HG03196 (cell line): ENCODE data around the gene SPEN.
"Not testable (repeated sequence)": the region's sequence is repeated elsewhere in the genome, so short reads cannot be mapped to it uniquely, and the experiment has no call there.

Source experiments
- ATAC-seq: cut with Tn5 transposase; IDR thresholded peaks from one replicate; pipeline ENCODE4 v1.9.1; 2021; ENCODE audit not compliant: unreplicated experiment

Gene SPEN

DNA sequence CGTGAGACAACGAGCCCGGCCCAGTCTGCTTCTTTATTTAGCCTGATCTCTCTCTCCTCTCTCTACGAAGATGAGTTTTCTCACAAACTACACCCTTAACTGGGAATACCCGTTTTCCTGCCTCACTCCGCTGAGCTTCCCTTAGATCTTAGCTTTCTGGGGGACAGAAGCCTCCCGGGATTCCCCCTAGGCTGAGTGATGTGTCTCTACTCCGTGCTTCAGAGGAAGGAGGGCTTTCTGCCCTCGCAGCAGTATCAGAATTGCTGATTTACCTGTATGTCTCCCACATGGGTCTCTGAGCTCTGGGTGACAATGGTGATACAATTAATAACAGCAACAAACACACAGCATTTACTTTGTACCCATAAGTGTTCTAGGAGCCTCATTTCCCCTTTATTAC is 127.3 kb downstream of the SPEN start:
- ATAC-seq: peak; percentile 36

DNA sequence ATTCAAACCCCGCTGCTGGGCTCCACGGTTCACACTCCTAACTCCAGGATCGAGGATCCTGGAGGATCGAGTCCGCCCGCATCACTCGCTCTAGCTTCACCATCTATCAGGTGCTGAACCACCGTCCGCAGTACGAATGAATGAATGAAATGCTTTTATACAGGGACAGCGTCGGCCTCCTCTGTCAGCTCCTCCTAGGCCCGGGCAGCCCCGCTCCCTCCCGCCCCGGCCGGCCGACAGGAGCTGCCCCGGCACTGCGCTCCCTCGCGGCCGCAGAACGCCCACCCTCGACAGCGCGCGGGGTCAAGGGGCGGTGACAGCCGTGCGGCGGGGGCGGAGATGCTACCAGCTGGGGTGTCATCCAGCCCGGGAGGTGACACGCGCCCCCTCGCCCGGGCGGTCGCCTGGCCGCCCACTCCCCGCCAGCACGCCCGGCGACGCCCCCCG is 127.9 kb downstream of the SPEN start:
- peak; percentile 52 for ATAC-seq

DNA sequence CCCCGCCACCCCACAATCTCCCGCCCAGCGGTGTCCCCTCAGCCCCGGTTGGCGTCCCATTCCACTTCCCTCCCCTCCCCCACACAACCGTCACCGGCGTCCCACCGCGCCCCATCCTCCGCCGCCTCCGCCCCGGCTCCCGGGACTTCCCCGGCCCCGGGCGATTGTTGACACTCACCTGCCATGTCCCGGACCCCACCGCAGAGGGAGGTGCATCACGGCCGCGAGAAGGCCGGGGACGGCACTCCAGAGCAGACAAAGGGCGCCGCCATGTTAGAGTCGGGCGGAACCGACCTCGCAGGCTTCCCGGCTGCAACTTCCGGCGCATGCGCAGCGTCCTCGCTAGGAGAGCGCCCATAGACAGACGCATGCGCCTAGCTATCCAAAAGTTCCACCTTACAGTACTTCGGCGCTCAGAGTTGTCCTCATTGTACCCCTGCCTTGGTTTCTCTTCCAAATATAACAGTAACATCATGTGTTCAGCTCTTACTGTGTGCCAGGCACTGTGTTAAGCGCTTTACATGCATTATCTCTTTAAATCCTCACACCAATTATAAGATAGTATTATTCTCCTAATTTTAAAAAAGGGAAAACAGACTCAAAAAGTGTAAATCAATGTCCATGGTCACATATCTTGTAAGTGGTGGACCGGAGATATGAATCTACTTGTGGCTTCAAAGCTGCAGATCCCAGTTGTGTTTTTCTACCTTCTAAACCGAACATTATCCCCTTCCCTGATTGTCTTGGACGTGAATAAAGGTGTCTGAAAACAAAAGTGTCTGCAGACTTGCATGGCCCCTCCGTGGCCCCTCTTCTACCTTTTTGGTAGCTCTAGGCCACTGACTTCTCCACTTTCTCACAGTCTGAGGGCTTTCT is 128.5 kb downstream of the SPEN start, which contains the start of gene ZBTB17:
ZBTB17 (minus strand) TSS at position 297 of the 876 bp plus-strand sequence. CDS start 27,606 bp downstream, outside the sequence.
- ATAC-seq: peak; percentile 65

DNA sequence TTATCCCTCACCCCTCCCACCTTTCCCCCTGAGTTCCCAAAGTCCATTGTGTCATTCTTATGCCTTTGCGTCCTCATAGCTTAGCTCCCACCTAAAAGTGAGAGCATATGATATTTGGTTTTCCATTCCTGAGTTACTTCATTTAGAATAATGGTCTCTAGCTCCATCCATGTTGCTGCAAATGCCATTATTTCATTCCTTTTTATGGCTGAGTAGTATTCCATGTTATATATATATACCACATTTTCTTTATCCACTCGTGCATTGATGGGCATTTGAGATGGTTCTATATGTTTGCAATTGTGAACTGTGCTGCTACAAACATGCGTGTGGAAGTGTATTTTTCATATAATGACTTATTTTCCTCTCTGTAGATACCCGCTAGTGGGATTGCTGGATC is 130.4 kb downstream of the SPEN start:
- ATAC-seq: not testable (repeated sequence)

DNA sequence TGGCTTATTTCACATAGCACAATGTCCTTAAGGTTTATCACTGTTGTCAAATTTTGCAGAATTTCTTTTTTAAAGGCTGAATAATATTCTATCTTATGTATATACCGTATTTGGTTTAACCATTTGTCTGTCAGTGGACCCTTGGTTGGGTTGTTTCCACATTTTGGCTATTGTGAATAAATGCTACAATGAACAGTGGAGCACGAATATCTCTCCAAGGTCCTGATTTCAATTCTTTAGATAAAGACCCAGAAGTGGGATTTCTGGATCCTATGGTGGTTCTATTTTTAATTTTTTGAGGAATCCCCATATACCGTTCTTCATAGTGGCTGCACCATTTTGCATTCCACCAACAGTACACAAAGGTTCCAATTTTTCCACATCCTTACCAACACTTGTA is 134.2 kb downstream of the SPEN start:
- no peak for ATAC-seq

DNA sequence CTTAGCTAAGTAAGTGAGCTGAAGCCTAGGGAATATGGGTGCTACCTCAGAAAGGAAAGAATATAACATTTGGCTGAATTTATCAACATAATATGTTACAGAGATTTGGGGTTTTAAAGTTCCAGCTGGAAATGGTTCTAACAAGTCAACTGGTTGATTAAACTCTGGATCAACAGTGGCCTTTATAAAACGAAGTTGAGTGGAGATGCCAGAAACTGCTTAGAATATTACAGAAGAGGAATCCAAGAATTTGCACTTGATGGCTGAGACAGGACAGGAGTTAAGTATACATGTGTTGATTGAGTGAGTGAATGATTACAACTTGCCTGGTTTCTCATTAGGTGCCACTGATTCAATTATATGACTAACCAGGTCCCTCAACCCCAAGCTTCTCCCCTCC is 135.8 kb downstream of the SPEN start:
- ATAC-seq: no peak

DNA sequence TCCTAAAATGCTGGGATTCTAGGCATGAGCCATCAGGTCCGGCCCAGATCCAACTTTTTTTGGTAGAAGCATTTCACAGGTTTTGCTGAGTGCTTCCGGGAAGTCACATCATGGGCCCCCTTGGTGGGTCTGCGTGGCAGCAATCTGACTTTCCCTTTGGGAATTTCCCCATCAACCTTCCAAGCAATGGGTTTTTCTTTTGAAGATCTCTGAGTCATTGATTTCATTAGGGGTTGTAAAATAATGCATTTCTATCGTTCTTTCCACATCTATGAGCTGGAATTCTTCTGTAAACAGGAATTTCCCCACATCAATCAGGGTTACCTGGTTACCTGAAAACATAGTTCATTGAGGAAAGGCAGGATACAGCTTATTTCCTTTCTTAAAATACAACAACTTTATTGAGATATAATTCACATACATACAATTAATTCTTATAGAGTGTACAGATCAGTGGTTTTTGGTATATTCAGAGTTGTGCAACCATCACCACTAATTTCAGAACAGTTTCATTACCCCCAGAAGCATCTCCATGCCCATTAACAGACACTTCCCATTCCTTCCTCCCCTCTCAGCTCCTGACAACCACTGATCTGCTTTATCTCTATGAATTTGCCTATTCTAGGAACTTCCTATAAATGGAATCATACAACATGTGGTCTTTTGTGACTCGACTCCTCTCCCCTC is 138.2 kb downstream of the SPEN start:
- no peak for ATAC-seq

DNA sequence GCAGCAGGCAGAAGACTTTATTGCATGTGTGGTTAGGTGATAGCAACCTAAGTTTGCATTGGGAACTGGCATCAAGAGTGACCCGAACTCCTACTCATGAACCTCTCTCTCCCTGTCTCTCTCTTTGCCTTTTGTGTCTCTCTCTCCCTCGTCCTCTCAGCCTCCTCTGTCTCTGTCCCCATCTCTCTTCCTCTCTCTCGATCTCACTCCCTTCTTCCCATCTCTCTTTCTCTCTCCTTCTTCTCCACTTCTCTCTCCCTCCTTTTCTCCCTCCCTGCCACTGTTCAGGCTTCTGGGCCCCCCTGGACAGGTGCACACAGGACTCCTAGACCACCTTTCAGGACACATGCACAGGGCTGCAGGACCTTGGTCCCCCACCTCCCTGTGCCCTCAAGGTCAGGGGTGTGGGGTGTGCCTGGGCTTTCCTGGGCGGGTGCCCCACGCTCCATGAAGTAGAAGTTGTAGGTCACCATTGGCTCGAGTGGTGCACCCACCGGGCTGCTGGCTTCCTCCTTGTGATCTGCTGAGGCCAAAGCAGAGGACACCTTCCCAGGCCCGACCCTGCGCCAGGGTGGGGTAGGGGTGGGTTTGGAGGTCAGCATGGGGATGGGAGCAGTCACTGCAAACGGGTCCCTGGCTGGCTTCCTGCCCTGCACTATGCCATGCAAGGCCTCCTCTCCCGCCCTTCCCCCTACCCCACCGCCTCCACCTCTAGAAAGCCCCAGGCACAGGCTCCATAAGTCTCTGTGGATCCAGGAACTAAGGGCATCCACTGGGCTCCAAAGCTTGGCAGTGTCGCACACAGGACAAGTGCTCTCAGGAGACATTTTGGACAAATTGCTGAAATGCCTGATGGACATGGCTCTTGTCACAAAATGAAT is 141.6 kb downstream of the SPEN start:
- no peak for ATAC-seq

DNA sequence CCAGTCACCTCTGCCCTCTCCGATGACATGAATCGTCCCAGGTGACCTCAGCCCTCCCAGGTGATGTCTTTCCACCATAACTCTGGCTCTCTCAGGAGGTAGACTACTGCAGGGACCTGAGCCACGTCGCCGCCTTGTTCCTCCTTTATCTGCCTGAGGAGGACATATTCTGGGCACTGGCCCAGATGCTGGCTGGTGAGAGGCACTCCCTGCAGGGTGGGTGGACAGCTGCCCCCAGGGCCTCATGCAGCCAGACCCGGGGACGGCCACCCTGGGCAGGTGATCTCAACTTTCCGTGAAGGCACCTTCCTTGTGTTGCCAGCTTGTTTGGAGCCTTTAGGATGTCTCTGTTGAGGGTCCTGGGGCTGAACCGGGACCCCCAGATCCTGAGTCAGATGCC is 142.3 kb downstream of the SPEN start:
- ATAC-seq: no peak
